ENCODE results near the gene ALDH3B2. TPM values are rescaled to one million over a fixed set of nuclear protein-coding genes. Genes with fewer than 3 reads are reported as not detected.
A peak's percentile ranks its signal among the peaks of the same experiment; 100 is the strongest.

The ALDH3B2 gene
- total RNA-seq, 1 donor from 2014 or later: not detected

DNA sequence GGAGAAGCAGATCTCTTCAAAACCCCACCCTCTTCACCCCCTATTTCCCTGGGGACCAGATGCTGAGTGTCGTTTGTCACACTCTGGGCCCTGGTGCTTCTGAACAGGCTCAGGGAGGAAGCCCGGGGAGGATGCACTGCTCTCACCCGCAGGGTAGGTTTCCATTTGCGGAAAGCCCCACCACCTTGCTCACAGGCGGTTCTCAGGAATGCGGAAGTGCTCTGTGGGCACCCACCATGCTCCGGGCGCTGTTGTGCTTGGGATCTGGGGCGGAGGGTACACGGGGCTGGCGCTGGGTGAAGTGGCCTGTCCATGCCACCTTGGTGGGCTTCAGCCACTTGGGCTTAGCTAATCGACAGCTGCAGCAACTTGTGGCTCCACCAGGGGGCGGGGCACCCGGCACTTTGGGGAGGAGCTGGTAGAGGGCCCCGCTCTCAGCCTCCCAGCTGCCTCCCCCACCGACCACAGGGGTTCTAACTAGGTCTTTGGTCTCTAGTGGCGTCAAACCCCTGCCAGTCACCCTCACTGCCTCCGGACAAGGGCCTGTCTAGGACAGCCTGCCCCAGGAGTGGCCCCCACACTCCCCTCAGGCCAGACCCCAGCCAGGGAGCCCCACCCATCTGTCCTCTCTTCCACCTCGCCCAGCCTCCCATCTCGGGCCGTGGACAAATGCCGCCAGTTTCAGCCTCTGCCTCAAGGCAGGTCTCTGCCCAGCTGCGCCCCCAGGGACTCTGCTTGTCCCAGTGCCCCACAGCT, 60.3 kb downstream of the ALDH3B2 start:
- peak; percentile 6 to 41 for DNase-seq (ENCODE audit: low read depth in 2 of 2)

DNA sequence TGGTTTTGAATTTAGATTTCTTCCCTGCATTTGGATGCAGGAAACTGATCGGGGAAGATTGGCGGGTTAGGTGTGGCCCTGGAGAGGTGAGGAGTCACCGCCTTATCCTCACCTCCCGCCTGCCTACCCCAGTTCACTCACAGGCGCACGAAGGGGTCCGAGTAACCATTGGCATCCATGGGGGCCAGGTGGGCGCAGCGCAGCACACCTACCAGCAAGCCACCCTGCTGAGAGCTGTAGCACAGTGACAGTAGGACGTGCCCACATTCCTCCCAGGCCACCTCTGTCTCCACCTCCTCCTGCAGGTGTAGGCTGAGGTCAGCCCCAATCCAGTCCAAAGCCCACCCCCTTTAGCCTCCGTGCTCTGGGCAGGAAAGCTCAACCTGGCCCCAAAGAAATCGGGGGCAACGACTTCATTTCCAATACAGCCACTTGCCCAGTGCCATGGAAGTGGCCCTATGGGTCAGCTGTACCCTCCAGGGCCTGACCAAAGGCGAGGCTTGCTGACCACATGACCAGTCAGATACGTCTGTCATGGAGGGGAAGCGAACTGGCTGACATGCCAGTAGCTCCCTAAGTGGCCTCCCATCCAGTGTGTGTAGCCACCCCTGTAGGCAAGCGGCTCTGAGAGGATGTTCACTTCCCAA, 61.0 kb downstream of the ALDH3B2 start:
- no peak for DNase-seq (ENCODE audit: low read depth in 2 of 2)

DNA sequence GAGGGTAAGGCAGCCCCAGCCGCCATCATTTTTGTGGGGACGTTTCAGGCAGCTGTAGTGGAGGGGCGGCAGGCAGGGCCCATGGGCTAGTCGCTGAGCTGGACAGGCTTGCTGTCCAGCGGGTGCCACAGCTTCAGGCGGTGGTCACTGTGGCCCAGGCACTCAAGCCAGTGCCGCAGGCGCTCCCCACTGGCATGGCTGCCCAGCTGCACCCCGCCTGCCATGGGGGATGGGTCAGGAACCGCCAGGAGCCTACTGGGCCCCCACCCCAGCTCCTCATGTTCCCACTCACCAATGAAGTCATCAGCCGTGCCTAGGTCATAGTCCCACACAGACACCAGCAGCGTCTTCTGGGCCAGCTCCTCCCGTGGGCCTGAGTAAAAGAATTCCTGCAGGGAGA, 61.7 kb downstream of the ALDH3B2 start:
- no peak for DNase-seq (ENCODE audit: low read depth in 2 of 2)

Other genes with a start within 250 kb of the ALDH3B2 start
- 30.5 and 31.5 TPM in 2 replicates for gene RPS6KB2, start 246.1 kb downstream of the ALDH3B2 start, total RNA-seq
- 0.51 TPM in 1 of 2 replicates, not detected in the other for gene PTPRCAP, start 236.9 kb downstream of the ALDH3B2 start, total RNA-seq
- 117 and 144 TPM in 2 replicates for gene CORO1B, start 231.1 kb downstream of the ALDH3B2 start, total RNA-seq
- not detected in 2 replicates for gene GPR152, start 221.9 kb downstream of the ALDH3B2 start, total RNA-seq
- 0.89 and 1.5 TPM in 2 replicates for gene CABP4, start 219.3 kb downstream of the ALDH3B2 start, total RNA-seq
- gene TMEM134, start 205.4 kb downstream of the ALDH3B2 start, total RNA-seq: 11.9 and 35.1 TPM in 2 replicates
- gene AIP, start 191.6 kb downstream of the ALDH3B2 start, total RNA-seq: 79.5 and 104 TPM in 2 replicates
- gene PITPNM1, start 169.3 kb downstream of the ALDH3B2 start, total RNA-seq: 6.3 and 7.3 TPM in 2 replicates
- gene CDK2AP2, start 166.5 kb downstream of the ALDH3B2 start, total RNA-seq: 15.3 and 18.7 TPM in 2 replicates
- gene CABP2, start 151.2 kb downstream of the ALDH3B2 start, total RNA-seq: not detected in 2 replicates
- gene GSTP1, start 90.8 kb downstream of the ALDH3B2 start, total RNA-seq: 721 and 972 TPM in 2 replicates
- 161 and 166 TPM in 2 replicates for gene NDUFV1, start 67.7 kb downstream of the ALDH3B2 start, total RNA-seq
- 6.8 and 15.5 TPM in 2 replicates for gene NUDT8, start 44.7 kb downstream of the ALDH3B2 start, total RNA-seq
- not detected in 2 replicates for gene TBX10, start 34.9 kb downstream of the ALDH3B2 start, total RNA-seq
- gene ACY3, start 23.9 kb downstream of the ALDH3B2 start, total RNA-seq: not detected in 2 replicates

All from dermis microvascular lymphatic vessel endothelial cell (primary cell).